Measurements from ENCODE around the gene DCAF4. TPM values are rescaled to one million over a fixed set of nuclear protein-coding genes. Genes with fewer than 3 reads are reported as not detected.

Gene DCAF4
- total and polyA plus RNA-seq, 2 of the 4 experiments (the other 2 are of a cell fraction): 28.8 to 29.4 TPM

DNA sequence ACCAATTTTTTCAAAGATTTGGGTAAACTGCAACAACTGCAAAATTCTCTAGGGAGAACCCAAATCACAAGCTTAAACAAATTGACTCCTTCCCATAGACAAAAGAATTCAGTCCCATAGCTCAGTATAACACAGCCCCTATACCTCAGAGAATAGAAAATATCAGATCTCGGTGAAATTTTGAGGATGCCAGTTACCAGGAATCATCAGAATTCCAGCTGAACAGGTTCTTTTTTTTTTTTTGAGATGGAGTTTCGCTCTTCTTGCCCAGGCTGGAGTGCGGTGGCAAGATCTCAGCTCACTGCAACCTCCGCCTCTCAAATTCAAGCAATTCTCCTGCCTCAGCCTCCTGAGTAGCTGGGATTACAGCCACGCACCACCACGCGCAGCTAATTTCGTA is 63.9 kb downstream of the DCAF4 start:
- DNase-seq (no peak), ATAC-seq (ENCODE audit: low read depth) (no peak)
- no peaks in the 10 kb centered on the region for H3K27me3 ChIP-seq (ENCODE audit: control insufficient read depth, insufficient read depth, low read length)
- peaks cover 35% of the 10 kb centered on the region for H3K36me3 ChIP-seq (ENCODE audit: control insufficient read depth, insufficient read depth, low read length)
- no peaks in the 10 kb centered on the region for H3K9me3 ChIP-seq (ENCODE audit: control insufficient read depth, insufficient read depth, low read length)
- no peak overlapping the region for H3K4me2 ChIP-seq (ENCODE audit: low read depth, low read length)
- no peak overlapping the region for H2AK9ac ChIP-seq (replicated peaks; ENCODE audit: low read depth, low read length, poor library complexity)
- no peak overlapping the region for H3K4me3 ChIP-seq (ENCODE audit: insufficient read depth, low read depth, low read length)
- no peak overlapping the region for H3K56ac ChIP-seq (ENCODE audit: extremely low read depth, insufficient read depth, low read length)
- H2AFZ ChIP-seq (replicated peaks; ENCODE audit: low read length, poor library complexity): no peak overlapping the region
- no TSS peak for BruUV-seq (replicated peaks)
- dilution Hi-C loops (cut with HindIII; ENCODE audit: low sequenced_read_pairs, unreplicated experiment): no loop called here
- peaks cover 13 to 18% of the 10 kb centered on the region in 2 experiments; a peak in 2 of 4 replicates for H3K79me1 ChIP-seq (ENCODE audit: low read depth in 1 of 2, low read length in 2 of 2)
- in situ Hi-C loops (cut with MboI; ENCODE audit: low sequenced_read_pairs): no loop called here
- H4K20me1 ChIP-seq (ENCODE audit: insufficient read depth, low read length): no peaks in the 10 kb centered on the region; the same call in 1 of the 2 replicates
- H3K23ac ChIP-seq (ENCODE audit: low read depth, low read length): no peak overlapping the region
- no peak overlapping the region for H3K9ac ChIP-seq (ENCODE audit: low read depth, low read length)
- intact Hi-C loops (cut with micrococcal nuclease): no loop called here
- TF ChIP-seq CHD1 (IDR thresholded peaks at IDR 0.05; ENCODE audit: low read depth, low read length) (no peak), MAZ (IDR thresholded peaks at IDR 0.05; ENCODE audit: borderline replicate concordance, low read depth, low read length) (no peak), ELK1 (IDR thresholded peaks at IDR 0.05; ENCODE audit: borderline replicate concordance, low read depth, low read length) (no peak), NFE2L2 (IDR thresholded peaks at IDR 0.05; ENCODE audit: low read depth, low read length) (no peak), RFX5 (IDR thresholded peaks at IDR 0.05; ENCODE audit: low read depth, low read length) (no peak), SMC3 (IDR thresholded peaks at IDR 0.05; ENCODE audit: low read depth, low read length) (no peak), USF2 (IDR thresholded peaks at IDR 0.05; ENCODE audit: low read depth, low read length) (no peak), MXI1 (IDR thresholded peaks at IDR 0.05; ENCODE audit: borderline replicate concordance, low read depth, low read length) (no peak), CTCF (conservative IDR thresholded peaks at IDR 0.05; ENCODE audit: low read depth, low read length) (no peak), CEBPB (IDR thresholded peaks at IDR 0.05; ENCODE audit: low read depth, low read length) (no peak), FOS (IDR thresholded peaks at IDR 0.05; ENCODE audit: low read depth, low read length) (no peak), MAFK (IDR thresholded peaks at IDR 0.05; ENCODE audit: low read depth, low read length) (no peak), POLR2A (IDR thresholded peaks at IDR 0.05; ENCODE audit: low read depth, low read length) (no peak), BHLHE40 (IDR thresholded peaks at IDR 0.05; ENCODE audit: low read depth, low read length) (no peak), RAD21 (IDR thresholded peaks at IDR 0.05; ENCODE audit: low read length) (no peak), RCOR1 (IDR thresholded peaks at IDR 0.05; ENCODE audit: insufficient replicate concordance, low read length) (no peak)
- 92% methylated on average over 2 of the region's 8 CpGs; no CpG with 5 or more reads in 1 of the 2 experiments for WGBS, 2 experiments (ENCODE audit: extremely low coverage in 2 of 2, insufficient read length in 1 of 2)
- no peaks in the 10 kb centered on the region for H3K4me1 ChIP-seq (ENCODE audit: control insufficient read depth, insufficient read depth, low read length)
- no peak overlapping the region for H2BK15ac ChIP-seq (ENCODE audit: low read depth, low read length)
- no peaks in the 10 kb centered on the region for H3K9me1 ChIP-seq (ENCODE audit: insufficient read depth, low read length)
- H3K27ac ChIP-seq (ENCODE audit: insufficient read depth, low read length): no peak overlapping the region
- no peak overlapping the region for H2BK120ac ChIP-seq (ENCODE audit: low read depth, low read length)
- no peak overlapping the region for H3K18ac ChIP-seq (ENCODE audit: low read depth, low read length)
- H2BK20ac ChIP-seq (ENCODE audit: low read depth, low read length): no peak overlapping the region
- ChIA-PET CTCF (interaction anchor here (0.7 kb wide), 2 partner anchors 23 to 60 kb away, joined by 3 read pairs; no protein-coding TSS in a partner anchor), POLR2A (ENCODE audit: unreplicated experiment) (no interaction called here)
- no peak overlapping the region for H2BK5ac ChIP-seq (ENCODE audit: low read depth, low read length, poor library complexity, severe bottlenecking)
- H4K5ac ChIP-seq (ENCODE audit: low read depth, low read length): no peak overlapping the region
- H3K14ac ChIP-seq (replicated peaks; ENCODE audit: low read depth, low read length): no peak overlapping the region
- no peak overlapping the region for H4K91ac ChIP-seq (ENCODE audit: insufficient read depth, low read depth, low read length)
- H2AK5ac ChIP-seq (ENCODE audit: low read depth, low read length): no peak overlapping the region
- H3K4ac ChIP-seq (ENCODE audit: low read depth, low read length): no peak overlapping the region
- no peak overlapping the region for H4K8ac ChIP-seq (ENCODE audit: low read depth in 2 of 2, low read length in 2 of 2)

Measured in IMR-90 (cell line).